HepG2 (cell line): ENCODE measurements around the gene GDPD4. TPM values are rescaled to one million over a fixed set of nuclear protein-coding genes. Genes with fewer than 3 reads are reported as not detected.

ENCODE experiments used
- ATAC-seq: fragments of 200-7000 bp; cut with Tn5 transposase; 3 replicates; pipeline ENCODE4 v1.9.1; 2020; ENCODE audit warnings: mild to moderate bottlenecking, moderate library complexity
- BruUV-seq: library from RNA; stranded (reverse); fragments of 400-500 nt; replicated peaks from 2 replicates; lab custom pipeline; 2021; lab: Mats Ljungman, UMichigan
- CTCF ChIA-PET: fragments of 300-600 bp; formaldehyde crosslinking; extraction: SDS; loops from one replicate; lab custom pipeline; 2021; ENCODE audit warnings: low total read pairs, inconsistent platforms, low intra/inter-chr PET ratio; lab: Yijun Ruan, JAX
- POLR2A ChIA-PET: fragments of 350-600 bp; sonication (Branson Sonifier 250); formaldehyde crosslinking; loops from one replicate; lab custom pipeline; 2020; ENCODE audit warnings: antibody characterized with exemption, inconsistent platforms; lab: Yijun Ruan, JAX
- DNase-seq: peaks from one replicate; pipeline ENCODE4 v3.0.0-alpha.2; 2015; ENCODE audit warnings: low spot score
- FAIRE-seq: peaks from 3 replicates; lab custom pipeline; 2011; peaks lifted over from hg19 to GRCh38; lab: Jason Lieb, UNC
- H2AFZ ChIP-seq: one replicate; pipeline ENCODE4 v1.6.1; 2011; ENCODE audit warnings: low read length, inconsistent platforms
- H3K27ac ChIP-seq: fragments of 300-600 bp; 3 replicates; pipeline ENCODE4 v1.8.0; 2011; ENCODE audit warnings: mixed run types, mild to moderate bottlenecking, mixed read lengths, low read length, inconsistent platforms; ENCODE audit not compliant: insufficient read depth; ENCODE audit errors: extremely low read length
- H3K27me3 ChIP-seq, 2 experiments: fragments of 200-600 bp in 1 of 2; 2 replicates in 1 of 2; 3 replicates in 1 of 2; pipeline versions ENCODE4 v1.6.0 to v1.8.0; 2011; ENCODE audit warnings: low read length in 2 of 2, mild to moderate bottlenecking in 2 of 2, moderate library complexity in 2 of 2, inconsistent platforms in 1 of 2; ENCODE audit not compliant: insufficient read depth in 2 of 2, control insufficient read depth in 1 of 2
- H3K36me3 ChIP-seq, 2 experiments: fragments of 200-600 bp in 1 of 2; replicated peaks in 1 of 2; 2 replicates in 1 of 2; 3 replicates in 1 of 2; pipeline versions ENCODE4 v1.5.1 to v1.8.0; 2011; ENCODE audit warnings: low read length in 2 of 2, inconsistent platforms in 1 of 2; ENCODE audit not compliant: insufficient read depth in 2 of 2, control insufficient read depth in 1 of 2
- H3K4me1 ChIP-seq: 2 replicates; pipeline ENCODE4 v1.5.1; 2012; ENCODE audit warnings: low read length, inconsistent platforms; ENCODE audit not compliant: insufficient read depth
- H3K4me2 ChIP-seq: 2 replicates; pipeline ENCODE4 v1.6.0; 2011; ENCODE audit warnings: low read depth, low read length, inconsistent platforms
- H3K4me3 ChIP-seq, 3 experiments: fragments of 200-600 bp in 1 of 3; sonication (generic), shearing (Covaris generic) in 1 of 3; replicated peaks in 1 of 3; 2 replicates each; pipeline ENCODE4 v1.5.1; 2011 to 2016; ENCODE audit warnings: low read length in 3 of 3, inconsistent platforms in 2 of 3, low read depth in 2 of 3, mild to moderate bottlenecking in 2 of 3, control low read depth in 1 of 3, mixed read lengths in 1 of 3; ENCODE audit not compliant: insufficient read depth in 1 of 3
- H3K79me2 ChIP-seq: one replicate; pipeline ENCODE4 v1.6.1; 2011; ENCODE audit warnings: low read length, inconsistent platforms; ENCODE audit not compliant: insufficient read depth
- H3K9ac ChIP-seq: 2 replicates; pipeline ENCODE4 v1.6.0; 2011; ENCODE audit warnings: mild to moderate bottlenecking, low read depth, low read length, inconsistent platforms; ENCODE audit not compliant: insufficient read depth
- H3K9me3 ChIP-seq: 2 replicates; pipeline ENCODE4 v1.5.1; 2012; ENCODE audit warnings: mild to moderate bottlenecking, low read length
- H4K20me1 ChIP-seq: 2 replicates; pipeline ENCODE4 v1.6.0; 2011; ENCODE audit warnings: inconsistent platforms, mild to moderate bottlenecking, low read length, moderate library complexity; ENCODE audit not compliant: insufficient read depth
- ATF2 ChIP-seq: sonication (generic); formaldehyde crosslinking; IDR thresholded peaks from 2 replicates; pipeline ENCODE4 v1.4.0; 2020; ENCODE audit warnings: missing genetic modification reagents
- GMEB2 ChIP-seq: IDR thresholded peaks from 2 replicates; pipeline ENCODE4 v1.6.1; 2016; ENCODE audit warnings: missing biosample characterization, missing genetic modification reagents, low read depth
- WGBS: methylation state at CpG from one replicate; pipeline ENCODE4 v1.1.6; 2017; ENCODE audit warnings: low lambda C conversion rate; 5-methylcytosine and 5-hydroxymethylcytosine counted together
- in situ Hi-C: cut with HindIII; loops from 2 replicates; pipeline ENCODE4 v1.10.0; 2017; ENCODE audit warnings: low pct_unique_long_range_greater_than_20kb; ENCODE audit not compliant: extremely low pct_ligation_motif_present
- intact Hi-C: fragments of 100-400 bp; cut with micrococcal nuclease; formaldehyde crosslinking; loops from one replicate; pipeline ENCODE4 v1.10.0; 2022; ENCODE audit not compliant: unreplicated experiment
- polyA plus RNA-seq, 8 experiments: library from polyadenylated mRNA; depleted of rRNA in 3 of 8; stranded (reverse) in 7 of 8; unstranded in 1 of 8; fragments of >200 nt; fragmentation: Illumina TruSeq in 4 of 8; extraction: Trizol in 4 of 8; gene quantifications; 2 replicates each; pipeline versions ENCODE4 v1.2.1 to v1.2.3, GENCODE V29; 2011 to 2016; ENCODE audit warnings: low read depth in 4 of 8, missing spikeins in 1 of 8, mixed read lengths in 1 of 8; ENCODE audit not compliant: insufficient read depth in 1 of 8
- total RNA-seq, 5 experiments: library from RNA; depleted of rRNA; stranded (reverse); fragments of >200 nt; fragmentation: Illumina TruSeq; extraction: Trizol; gene quantifications; 2 replicates each; pipeline ENCODE4 v1.2.3, GENCODE V29; 2016; ENCODE audit warnings: low read depth in 1 of 5

GDPD4 gene
- total and polyA plus RNA-seq, 2 of the 13 experiments (the other 11 are each of a cell fraction or from before 2014, with no cell fraction given), result not detected

- in situ Hi-C loops (no loop called here), intact Hi-C loops (no loop called here)
- FAIRE-seq (no peak), DNase-seq (no peak), ATAC-seq (no peak)
- ChIA-PET POLR2A (no interaction called here), CTCF (no interaction called here)
- no peaks in the 10 kb centered on the region for H3K79me2 ChIP-seq
- H4K20me1 ChIP-seq, result no peaks in the 10 kb centered on the region
- H2AFZ ChIP-seq, result no peak overlapping the region
- H3K9me3 ChIP-seq, result no peaks in the 10 kb centered on the region
- no peak overlapping the region for H3K4me2 ChIP-seq
- 93% methylated on average over 9 of the region's 22 CpGs for WGBS
- no TSS peak for BruUV-seq
- H3K9ac ChIP-seq, result no peak overlapping the region
- no peak overlapping the region for H3K4me3 ChIP-seq
- no peaks in the 10 kb centered on the region; a peak in 1 of 5 replicates for H3K36me3 ChIP-seq
- no peak for TF ChIP-seq GMEB2 (CRISPR knock-in tag)
- no peaks in the 10 kb centered on the region for H3K27me3 ChIP-seq
- H3K27ac ChIP-seq, result no peak overlapping the region
- H3K4me1 ChIP-seq, result peaks cover 14% of the 10 kb centered on the region
These were observed 119.5 kb downstream of the GDPD4 start for GRCh38 chr11:77181799-77182541.

GRCh38 chr11:77181226-77181625 is 120.3 kb downstream of the GDPD4 start:
- no peak overlapping the region for H3K4me2 ChIP-seq
- DNase-seq (no peak), ATAC-seq (no peak), FAIRE-seq (no peak)
- H3K27me3 ChIP-seq, result no peaks in the 10 kb centered on the region
- 100% methylated on average over 4 of the region's 11 CpGs for WGBS
- CTCF ChIA-PET, result no interaction called here
- no peak overlapping the region for H3K4me3 ChIP-seq
- H2AFZ ChIP-seq, result no peak overlapping the region
- no peak overlapping the region for H3K9ac ChIP-seq
- no peak overlapping the region for H3K27ac ChIP-seq
- H3K36me3 ChIP-seq, result no peaks in the 10 kb centered on the region; a peak in 1 of 5 replicates
- no peaks in the 10 kb centered on the region for H3K79me2 ChIP-seq
- POLR2A ChIA-PET, result no interaction called here
- H4K20me1 ChIP-seq, result no peaks in the 10 kb centered on the region
- in situ Hi-C loops (no loop called here), intact Hi-C loops (no loop called here)
- no peak for TF ChIP-seq ATF2
- no TSS peak for BruUV-seq
- peaks cover 14% of the 10 kb centered on the region for H3K4me1 ChIP-seq
- no peaks in the 10 kb centered on the region for H3K9me3 ChIP-seq
